Breast epithelium (tissue), 4 donors: ENCODE results near the gene NFASC. TPM values are rescaled to one million over a fixed set of nuclear protein-coding genes. Genes with fewer than 3 reads are reported as not detected.

Experiments used
- DNase-seq, 2 donors: peaks; one replicate each; pipeline ENCODE4 v3.0.0-alpha.2; 2019; ENCODE audit warnings: low spot score in 2 of 2
- H3K27ac ChIP-seq, 2 donors: fragments of 200-600 bp; sonication (generic) in 1 of 2; one replicate each; pipeline ENCODE4 v1.5.1; 2016 to 2019; ENCODE audit warnings: mild to moderate bottlenecking in 1 of 2
- H3K27me3 ChIP-seq, 2 donors: fragments of 200-600 bp; sonication (generic) in 1 of 2; one replicate each; pipeline versions ENCODE4 v1.5.1 to v1.6.0; 2017 to 2019; ENCODE audit warnings: control low read depth in 1 of 2, mild to moderate bottlenecking in 1 of 2
- H3K36me3 ChIP-seq: fragments of 200-600 bp; one replicate; pipeline ENCODE4 v1.5.1; 2019
- H3K4me1 ChIP-seq, 2 donors: fragments of 200-600 bp; sonication (generic); one replicate each; pipeline ENCODE4 v1.5.1; 2016 to 2019; ENCODE audit warnings: control low read depth in 1 of 2
- H3K4me3 ChIP-seq, 3 donors: fragments of 200-600 bp; sonication (generic); 1 replicate in 2 of 3; 2 replicates in 1 of 3; pipeline ENCODE4 v1.5.1; 2016 to 2019; ENCODE audit warnings: mild to moderate bottlenecking in 3 of 3, moderate library complexity in 2 of 3
- H3K9me3 ChIP-seq, 2 donors: fragments of 200-600 bp; sonication (generic) in 1 of 2; one replicate each; pipeline ENCODE4 v1.5.1; 2016 to 2019; ENCODE audit warnings: control low read depth in 1 of 2
- CTCF ChIP-seq, 3 donors: fragments of 450-650 bp; IDR thresholded peaks; one replicate each; pipeline ENCODE4 v1.5.1; 2016 to 2017; ENCODE audit warnings: antibody characterized with exemption in 3 of 3, mild to moderate bottlenecking in 3 of 3, moderate library complexity in 3 of 3
- POLR2A ChIP-seq: fragments of 450-650 bp; IDR thresholded peaks from one replicate; pipeline ENCODE4 v1.6.1; 2016; ENCODE audit warnings: antibody characterized with exemption, mild to moderate bottlenecking, moderate library complexity
- POLR2AphosphoS5 ChIP-seq, 3 donors: sonication (generic); formaldehyde crosslinking; IDR thresholded peaks; one replicate each; pipeline ENCODE4 v1.6.1; 2017; ENCODE audit warnings: antibody characterized with exemption in 3 of 3
- intact Hi-C: fragments of 100-400 bp; cut with DNase I; formaldehyde crosslinking; loops from one replicate; pipeline ENCODE4 v1.15.1; 2023; ENCODE audit warnings: low total_unique reads
- total RNA-seq, 3 donors: library from RNA; depleted of rRNA; stranded (reverse); fragments of >200 nt; gene quantifications; one replicate each; pipeline ENCODE4 v1.1.0, GENCODE V29; 2016

Gene NFASC
- total RNA-seq, 3 donors from 2014 or later, result 1.6 to 19.5 (median 14.1) TPM

- no peak for TF ChIP-seq POLR2A
- no peak for TF ChIP-seq CTCF (IDR thresholded peaks at IDR 0.05)
- TF ChIP-seq POLR2AphosphoS5 (IDR thresholded peaks at IDR 0.05), result no peak
- no peaks in the 10 kb centered on the region for H3K27me3 ChIP-seq
- no peaks in the 10 kb centered on the region for H3K4me1 ChIP-seq
- H3K4me3 ChIP-seq, result no peak overlapping the region
- no peaks in the 10 kb centered on the region for H3K9me3 ChIP-seq
- no peak for DNase-seq
- H3K27ac ChIP-seq, result no peak overlapping the region
- intact Hi-C loops, result no loop called here
- no peaks in the 10 kb centered on the region for H3K36me3 ChIP-seq
Measured at GRCh38 chr1:204973449-204973848, 102.8 kb downstream of the NFASC start.

- H3K4me3 ChIP-seq, result no peak overlapping the region
- no peaks in the 10 kb centered on the region for H3K4me1 ChIP-seq
- H3K36me3 ChIP-seq, result no peaks in the 10 kb centered on the region
- no peak overlapping the region for H3K27ac ChIP-seq
- intact Hi-C loops, result no loop called here
- TF ChIP-seq POLR2AphosphoS5 (IDR thresholded peaks at IDR 0.05) (no peak), POLR2A (no peak), CTCF (IDR thresholded peaks at IDR 0.05) (no peak)
- H3K9me3 ChIP-seq, result no peaks in the 10 kb centered on the region
- H3K27me3 ChIP-seq, result no peaks in the 10 kb centered on the region
- no peak for DNase-seq
Measured at GRCh38 chr1:204974327-204974726, 103.7 kb downstream of the NFASC start.

GRCh38 chr1:204975021-204975420 is 104.4 kb downstream of the NFASC start:
- intact Hi-C loops, result no loop called here
- no peak for DNase-seq
- Histone ChIP-seq H3K27ac (no peak overlapping the region), H3K36me3 (no peaks in the 10 kb centered on the region), H3K9me3 (no peaks in the 10 kb centered on the region), H3K4me1 (no peaks in the 10 kb centered on the region), H3K27me3 (no peaks in the 10 kb centered on the region), H3K4me3 (no peak overlapping the region)
- TF ChIP-seq CTCF (IDR thresholded peaks at IDR 0.05), result no peak

GRCh38 chr1:204975568-204976235 is 105.0 kb downstream of the NFASC start:
- Histone ChIP-seq H3K4me1 (no peaks in the 10 kb centered on the region), H3K27ac (no peak overlapping the region), H3K4me3 (no peak overlapping the region), H3K36me3 (no peaks in the 10 kb centered on the region), H3K27me3 (no peaks in the 10 kb centered on the region), H3K9me3 (no peaks in the 10 kb centered on the region)
- intact Hi-C loops, result no loop called here
- TF ChIP-seq CTCF (IDR thresholded peaks at IDR 0.05) (peak in 2 of 3 donors; percentile 83 to 85), POLR2A (no peak)
- no peak for DNase-seq

GRCh38 chr1:204976646-204977045 is 106.0 kb downstream of the NFASC start:
- TF ChIP-seq POLR2A (no peak), POLR2AphosphoS5 (IDR thresholded peaks at IDR 0.05) (no peak), CTCF (IDR thresholded peaks at IDR 0.05) (no peak)
- intact Hi-C loops, result no loop called here
- no peak for DNase-seq
- Histone ChIP-seq H3K9me3 (no peaks in the 10 kb centered on the region), H3K27me3 (no peaks in the 10 kb centered on the region), H3K4me3 (no peak overlapping the region), H3K4me1 (no peaks in the 10 kb centered on the region), H3K36me3 (no peaks in the 10 kb centered on the region), H3K27ac (no peak overlapping the region)
